ENCODE measurements around the gene AHSP.
A peak's percentile ranks its signal among the peaks of the same experiment; 100 is the strongest.

The AHSP gene

DNA sequence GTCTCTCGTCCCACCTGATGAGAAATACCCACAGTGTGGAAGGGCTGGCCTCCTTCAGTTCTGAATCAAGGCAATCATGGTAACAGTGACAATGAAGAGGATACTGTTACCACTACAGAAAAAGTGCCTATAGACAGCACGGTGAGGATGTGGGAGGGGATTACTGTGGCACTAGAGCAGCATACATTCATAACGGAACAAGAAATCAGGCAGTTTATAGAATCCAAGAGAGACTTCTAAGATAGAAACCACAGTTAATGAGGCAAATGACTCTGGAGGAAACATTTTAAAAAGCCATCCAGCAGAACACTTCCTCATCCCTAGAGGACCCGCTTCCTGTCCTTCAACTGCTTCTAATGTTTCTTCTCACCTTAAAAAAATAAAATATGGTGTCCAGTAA, 22.2 kb upstream of the AHSP start:
- WGBS (ENCODE audit: extremely low coverage, insufficient coverage, insufficient read length), result no CpG with 5 or more reads among the region's 4 CpGs

DNA sequence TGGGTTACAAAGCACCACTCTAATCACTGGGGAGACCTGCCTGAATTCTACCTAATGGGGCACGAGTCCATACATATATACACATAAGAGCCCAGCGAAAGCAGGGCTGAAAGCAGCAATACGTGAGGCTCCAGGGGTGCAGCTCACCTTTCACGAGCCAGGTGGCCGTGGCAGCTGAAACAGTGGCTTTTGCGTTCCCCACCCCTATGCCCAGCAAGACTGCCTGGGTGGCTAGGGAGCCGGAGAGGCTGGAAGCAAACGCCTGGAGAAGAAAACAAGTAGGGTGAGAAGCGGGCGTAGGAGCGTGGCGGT, 20.1 kb upstream of the AHSP start:
- Histone ChIP-seq H4K8ac (ENCODE audit: low read depth, low read length) (peak overlapping the region; percentile 96), H3K27me3 (ENCODE audit: insufficient read depth, low read length) (no peaks in the 10 kb centered on the region), H2BK12ac (ENCODE audit: low read length) (peak overlapping the region; percentile 0), H3K9ac (ENCODE audit: low read length) (peak overlapping the region; percentile 92), H3K36me3 (ENCODE audit: control insufficient read depth in 1 of 2, insufficient read depth in 2 of 2, low read length in 2 of 2) (no peaks in the 10 kb centered on the region), H2AFZ (ENCODE audit: insufficient read depth, low read length, poor library complexity) (peak overlapping the region; percentile 38), H2AK5ac (ENCODE audit: low read length) (peak overlapping the region; percentile 9), H4K12ac (ENCODE audit: low read depth, low read length) (peak overlapping the region; percentile 99), H3K4ac (ENCODE audit: low read depth, low read length) (peak overlapping the region; percentile 90), H3K4me3 (ENCODE audit: low read depth, low read length) (peak overlapping the region; percentile 94), H3K9me3 (ENCODE audit: insufficient read depth, low read depth, low read length) (no peaks in the 10 kb centered on the region), H3K79me1 (ENCODE audit: low read length) (peaks cover 10% of the 10 kb centered on the region), H4K91ac (ENCODE audit: low read depth, low read length) (peak overlapping the region; percentile 97), H3K18ac (ENCODE audit: low read length) (peak overlapping the region; percentile 75), H3K4me2 (ENCODE audit: low read length) (peak overlapping the region; percentile 66), H3K79me2 (ENCODE audit: control insufficient read depth, insufficient read depth, low read length, poor library complexity) (peaks cover 11% of the 10 kb centered on the region), H3K27ac (ENCODE audit: low read depth, low read length) (peak overlapping the region; percentile 91), H3K14ac (ENCODE audit: low read length) (peak overlapping the region; percentile 90), H2BK5ac (ENCODE audit: low read depth, low read length, poor library complexity) (peak overlapping the region; percentile 97), H2BK120ac (ENCODE audit: insufficient read depth, low read length, poor library complexity) (peak overlapping the region; percentile 52), H3K23ac (ENCODE audit: low read length) (no peak overlapping the region), H3K4me1 (ENCODE audit: control insufficient read depth in 1 of 2, insufficient read depth in 2 of 2, low read length in 2 of 2) (peaks cover 3 to 8% of the 10 kb centered on the region in 2 experiments)
- WGBS (ENCODE audit: extremely low coverage, insufficient coverage, insufficient read length), result no CpG with 5 or more reads among the region's 12 CpGs
- DNase-seq, result no peak

More for the DNA sequence above, 22.2 kb upstream of the AHSP start:
- no peaks in the 10 kb centered on the region for H3K27me3 ChIP-seq (ENCODE audit: insufficient read depth, low read length)
- H3K4ac ChIP-seq (ENCODE audit: low read depth, low read length), result no peak overlapping the region
- H2BK120ac ChIP-seq (ENCODE audit: insufficient read depth, low read length, poor library complexity), result no peak overlapping the region
- no peak overlapping the region for H3K14ac ChIP-seq (ENCODE audit: low read length)
- peaks cover 3 to 14% of the 10 kb centered on the region in 2 experiments for H3K4me1 ChIP-seq (ENCODE audit: control insufficient read depth in 1 of 2, insufficient read depth in 2 of 2, low read length in 2 of 2)
- no peak overlapping the region for H3K18ac ChIP-seq (ENCODE audit: low read length)
- no peak overlapping the region for H3K27ac ChIP-seq (ENCODE audit: low read depth, low read length)
- H2AK5ac ChIP-seq (ENCODE audit: low read length), result no peak overlapping the region
- DNase-seq, result no peak
- no peak overlapping the region for H3K9ac ChIP-seq (ENCODE audit: low read length)
- no peaks in the 10 kb centered on the region for H3K9me3 ChIP-seq (ENCODE audit: insufficient read depth, low read depth, low read length)
- no peak overlapping the region for H4K8ac ChIP-seq (ENCODE audit: low read depth, low read length)
- H4K12ac ChIP-seq (ENCODE audit: low read depth, low read length), result no peak overlapping the region
- peaks cover 10% of the 10 kb centered on the region for H3K79me1 ChIP-seq (ENCODE audit: low read length)
- peaks cover 0 to 2% of the 10 kb centered on the region in 2 experiments for H3K36me3 ChIP-seq (ENCODE audit: control insufficient read depth in 1 of 2, insufficient read depth in 2 of 2, low read length in 2 of 2)
- H4K91ac ChIP-seq (ENCODE audit: low read depth, low read length), result no peak overlapping the region
- no peak overlapping the region for H3K23ac ChIP-seq (ENCODE audit: low read length)
- no peak overlapping the region for H2BK5ac ChIP-seq (ENCODE audit: low read depth, low read length, poor library complexity)
- H3K79me2 ChIP-seq (ENCODE audit: control insufficient read depth, insufficient read depth, low read length, poor library complexity), result peaks cover 11% of the 10 kb centered on the region
- H3K4me3 ChIP-seq (ENCODE audit: low read depth, low read length), result no peak overlapping the region
- H3K4me2 ChIP-seq (ENCODE audit: low read length), result no peak overlapping the region
- H2BK12ac ChIP-seq (ENCODE audit: low read length), result no peak overlapping the region
- H2AFZ ChIP-seq (ENCODE audit: insufficient read depth, low read length, poor library complexity), result no peak overlapping the region

DNA sequence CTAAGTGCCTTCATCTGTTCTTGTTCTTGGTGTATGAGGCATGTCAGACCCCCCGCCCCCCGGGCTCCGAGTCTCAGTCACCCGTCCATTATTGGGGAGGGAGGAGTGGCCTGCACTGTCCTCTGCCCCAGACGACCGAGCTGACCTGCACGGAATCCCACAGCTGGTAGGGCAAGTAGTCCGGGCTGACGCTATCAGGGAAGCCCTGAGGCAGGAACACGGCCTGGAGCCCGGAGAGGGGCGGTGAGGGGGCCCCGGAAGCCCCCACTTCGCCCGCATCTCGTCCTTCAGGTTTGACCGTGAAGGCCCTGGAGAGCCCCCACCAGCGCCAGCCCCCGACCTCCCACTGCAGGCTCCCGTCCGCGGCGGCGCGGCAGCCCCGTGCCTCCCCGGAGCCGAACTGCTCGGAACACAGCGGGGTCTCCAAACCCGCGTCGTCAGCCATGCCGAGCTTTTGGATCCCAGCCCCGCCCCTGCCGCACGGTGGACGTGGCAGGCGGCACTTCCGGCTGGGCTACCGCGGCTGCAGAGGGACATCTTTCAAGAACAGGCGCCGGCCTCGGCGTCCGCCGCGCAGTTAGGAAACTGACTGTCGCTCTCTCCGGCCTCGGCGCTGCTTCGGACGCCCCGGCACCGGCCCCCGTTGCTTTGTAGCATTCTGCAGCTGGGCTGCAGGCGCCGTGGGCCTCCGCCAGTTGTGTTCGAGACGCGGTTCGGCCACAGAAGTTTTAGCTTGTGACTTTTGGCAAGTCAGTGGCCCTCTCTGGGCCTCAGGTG, 19.6 kb upstream of the AHSP start, which contains the start of gene RUSF1:
RUSF1 (minus strand) TSS at position 463 of the 777 bp plus-strand sequence; CDS start at position 445, 18 bp downstream.
- peak within 1 kb of the TSS; percentile 0 for H2BK12ac ChIP-seq (ENCODE audit: low read length)
- peak within 1 kb of the TSS; percentile 99 for H4K12ac ChIP-seq (ENCODE audit: low read depth, low read length)
- no peak within 1 kb of the TSS for H3K23ac ChIP-seq (ENCODE audit: low read length)
- no peaks in the 10 kb centered on the region for H3K9me3 ChIP-seq (ENCODE audit: insufficient read depth, low read depth, low read length)
- H2BK5ac ChIP-seq (ENCODE audit: low read depth, low read length, poor library complexity), result peak within 1 kb of the TSS; percentile 97
- WGBS (ENCODE audit: extremely low coverage, insufficient coverage, insufficient read length), result no CpG with 5 or more reads among the region's 65 CpGs
- H2BK120ac ChIP-seq (ENCODE audit: insufficient read depth, low read length, poor library complexity), result peak within 1 kb of the TSS; percentile 81
- H3K36me3 ChIP-seq (ENCODE audit: control insufficient read depth in 1 of 2, insufficient read depth in 2 of 2, low read length in 2 of 2), result no peaks in the 10 kb centered on the region
- H3K79me2 ChIP-seq (ENCODE audit: control insufficient read depth, insufficient read depth, low read length, poor library complexity), result peaks cover 11% of the 10 kb centered on the region
- peaks cover 3 to 8% of the 10 kb centered on the region in 2 experiments for H3K4me1 ChIP-seq (ENCODE audit: control insufficient read depth in 1 of 2, insufficient read depth in 2 of 2, low read length in 2 of 2)
- peak within 1 kb of the TSS; percentile 62 for H2AK5ac ChIP-seq (ENCODE audit: low read length)
- H3K9ac ChIP-seq (ENCODE audit: low read length), result peak within 1 kb of the TSS; percentile 92
- H4K91ac ChIP-seq (ENCODE audit: low read depth, low read length), result peak within 1 kb of the TSS; percentile 97
- peak within 1 kb of the TSS; percentile 90 for H3K4ac ChIP-seq (ENCODE audit: low read depth, low read length)
- H3K14ac ChIP-seq (ENCODE audit: low read length), result peak within 1 kb of the TSS; percentile 99
- H3K4me3 ChIP-seq (ENCODE audit: low read depth, low read length), result peak within 1 kb of the TSS; percentile 94
- H3K27me3 ChIP-seq (ENCODE audit: insufficient read depth, low read length), result no peaks in the 10 kb centered on the region
- DNase-seq, result peak; percentile 88 to 92
- peak within 1 kb of the TSS; percentile 66 for H3K4me2 ChIP-seq (ENCODE audit: low read length)
- peak within 1 kb of the TSS; percentile 99 for H4K8ac ChIP-seq (ENCODE audit: low read depth, low read length)
- H3K27ac ChIP-seq (ENCODE audit: low read depth, low read length), result peak within 1 kb of the TSS; percentile 91
- H2AFZ ChIP-seq (ENCODE audit: insufficient read depth, low read length, poor library complexity), result peak within 1 kb of the TSS; percentile 87
- H3K18ac ChIP-seq (ENCODE audit: low read length), result peak within 1 kb of the TSS; percentile 81
- peaks cover 10% of the 10 kb centered on the region for H3K79me1 ChIP-seq (ENCODE audit: low read length)

DNA sequence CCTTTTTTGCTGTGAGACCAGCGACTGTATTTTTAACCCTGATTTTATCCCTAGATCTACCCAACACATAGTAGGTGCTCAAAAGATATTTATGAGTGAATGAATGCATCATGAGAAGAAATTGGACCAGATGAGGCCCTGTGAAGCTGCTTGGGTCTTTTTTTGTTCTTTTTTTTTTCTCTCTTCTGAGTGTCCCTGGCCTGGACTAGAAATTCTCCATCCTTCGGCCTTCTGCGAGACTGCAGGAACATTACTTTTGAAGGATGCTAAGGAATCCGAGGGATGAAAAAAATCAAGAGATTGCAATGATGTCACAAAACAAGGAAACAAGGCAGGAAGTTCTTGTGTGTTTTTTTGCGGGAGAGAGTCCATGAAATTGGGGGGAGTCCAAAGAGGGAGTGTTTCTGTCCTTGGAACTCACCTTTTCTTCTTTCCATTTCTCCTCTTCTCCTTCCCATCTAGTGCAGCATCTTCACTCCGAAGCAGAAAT, 18.9 kb upstream of the AHSP start:
- Histone ChIP-seq H3K4me2 (ENCODE audit: low read length) (peak overlapping the region; percentile 66), H4K12ac (ENCODE audit: low read depth, low read length) (peak overlapping the region; percentile 99), H4K91ac (ENCODE audit: low read depth, low read length) (peak overlapping the region; percentile 95), H3K79me1 (ENCODE audit: low read length) (peaks cover 10% of the 10 kb centered on the region), H2BK5ac (ENCODE audit: low read depth, low read length, poor library complexity) (peak overlapping the region; percentile 95), H2BK12ac (ENCODE audit: low read length) (no peak overlapping the region), H3K9ac (ENCODE audit: low read length) (peak overlapping the region; percentile 86), H3K18ac (ENCODE audit: low read length) (peak overlapping the region; percentile 81), H4K8ac (ENCODE audit: low read depth, low read length) (peak overlapping the region; percentile 99), H2BK120ac (ENCODE audit: insufficient read depth, low read length, poor library complexity) (peak overlapping the region; percentile 81), H2AK5ac (ENCODE audit: low read length) (peak overlapping the region; percentile 62), H3K14ac (ENCODE audit: low read length) (peak overlapping the region; percentile 99), H3K27ac (ENCODE audit: low read depth, low read length) (peak overlapping the region; percentile 73), H3K27me3 (ENCODE audit: insufficient read depth, low read length) (no peaks in the 10 kb centered on the region), H3K9me3 (ENCODE audit: insufficient read depth, low read depth, low read length) (no peaks in the 10 kb centered on the region), H3K79me2 (ENCODE audit: control insufficient read depth, insufficient read depth, low read length, poor library complexity) (peaks cover 11% of the 10 kb centered on the region), H3K4me3 (ENCODE audit: low read depth, low read length) (peak overlapping the region; percentile 94), H2AFZ (ENCODE audit: insufficient read depth, low read length, poor library complexity) (peak overlapping the region; percentile 87), H3K23ac (ENCODE audit: low read length) (no peak overlapping the region), H3K4me1 (ENCODE audit: control insufficient read depth in 1 of 2, insufficient read depth in 2 of 2, low read length in 2 of 2) (peaks cover 3 to 8% of the 10 kb centered on the region in 2 experiments), H3K36me3 (ENCODE audit: control insufficient read depth in 1 of 2, insufficient read depth in 2 of 2, low read length in 2 of 2) (no peaks in the 10 kb centered on the region), H3K4ac (ENCODE audit: low read depth, low read length) (peak overlapping the region; percentile 88)
- DNase-seq, result peak in 1 of 2 donors; percentile 26
- no CpG with 5 or more reads among the region's 6 CpGs for WGBS (ENCODE audit: extremely low coverage, insufficient coverage, insufficient read length)
